ENCODE measurements around the gene FDXR.

The FDXR gene

DNA sequence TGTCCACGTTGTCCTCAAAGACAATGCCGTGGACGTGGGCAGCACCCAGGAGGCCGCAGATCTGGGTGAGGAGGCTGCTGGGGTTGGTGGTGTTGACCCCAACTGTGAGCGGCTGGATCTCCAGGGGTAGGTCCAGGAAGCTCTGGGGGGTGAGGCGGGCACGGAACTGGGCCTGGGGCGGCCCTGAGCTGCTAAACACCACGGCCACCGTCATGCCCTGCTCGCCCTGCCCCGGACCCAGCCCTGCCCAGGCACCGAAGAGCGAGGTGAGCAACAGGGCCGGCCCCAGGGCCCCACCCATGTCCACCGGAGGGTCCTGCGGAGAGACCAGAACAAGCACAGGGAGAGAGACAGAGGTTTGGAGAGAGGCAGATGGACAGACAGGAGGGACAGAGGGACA, 18.0 kb downstream of the FDXR start:
- DNase-seq, result no peak

DNA sequence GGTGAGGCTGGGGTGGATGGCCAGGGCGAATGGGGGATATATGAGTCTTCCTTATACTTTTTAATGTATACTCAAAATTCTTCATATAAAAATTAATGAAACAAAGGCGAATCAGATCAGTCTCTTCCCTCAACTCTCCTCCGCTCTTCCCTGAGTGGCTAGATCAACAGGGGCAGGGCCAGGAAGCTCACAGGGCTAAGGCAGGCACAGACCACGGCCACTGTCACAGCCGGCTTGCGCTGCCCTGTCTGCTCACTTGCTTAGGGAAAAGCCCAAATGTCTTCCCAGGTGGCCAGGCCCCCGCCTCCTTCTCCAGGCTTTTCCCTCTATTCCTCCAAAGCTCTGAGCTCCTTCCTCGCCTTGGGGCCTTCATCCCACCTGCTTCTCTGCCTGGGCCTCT, 19.1 kb downstream of the FDXR start:
- no peak for DNase-seq

DNA sequence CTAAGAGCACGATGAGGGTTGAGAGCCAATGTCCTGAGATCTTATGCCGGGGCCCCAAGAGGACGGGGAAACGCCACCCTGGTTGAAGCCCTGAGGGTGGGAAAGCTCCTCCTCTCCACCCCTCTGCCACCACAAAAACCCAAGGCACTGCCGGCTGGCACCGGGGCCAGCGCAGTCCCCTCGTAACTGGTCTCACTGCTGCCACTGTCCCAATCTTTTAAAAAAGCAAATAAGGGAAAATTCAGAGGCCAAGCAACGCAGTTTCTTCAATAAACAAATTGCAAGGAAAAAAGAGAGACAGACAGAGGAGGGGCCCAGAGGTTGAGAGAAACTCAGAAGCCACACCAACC, 19.8 kb downstream of the FDXR start:
- DNase-seq, result no peak

DNA sequence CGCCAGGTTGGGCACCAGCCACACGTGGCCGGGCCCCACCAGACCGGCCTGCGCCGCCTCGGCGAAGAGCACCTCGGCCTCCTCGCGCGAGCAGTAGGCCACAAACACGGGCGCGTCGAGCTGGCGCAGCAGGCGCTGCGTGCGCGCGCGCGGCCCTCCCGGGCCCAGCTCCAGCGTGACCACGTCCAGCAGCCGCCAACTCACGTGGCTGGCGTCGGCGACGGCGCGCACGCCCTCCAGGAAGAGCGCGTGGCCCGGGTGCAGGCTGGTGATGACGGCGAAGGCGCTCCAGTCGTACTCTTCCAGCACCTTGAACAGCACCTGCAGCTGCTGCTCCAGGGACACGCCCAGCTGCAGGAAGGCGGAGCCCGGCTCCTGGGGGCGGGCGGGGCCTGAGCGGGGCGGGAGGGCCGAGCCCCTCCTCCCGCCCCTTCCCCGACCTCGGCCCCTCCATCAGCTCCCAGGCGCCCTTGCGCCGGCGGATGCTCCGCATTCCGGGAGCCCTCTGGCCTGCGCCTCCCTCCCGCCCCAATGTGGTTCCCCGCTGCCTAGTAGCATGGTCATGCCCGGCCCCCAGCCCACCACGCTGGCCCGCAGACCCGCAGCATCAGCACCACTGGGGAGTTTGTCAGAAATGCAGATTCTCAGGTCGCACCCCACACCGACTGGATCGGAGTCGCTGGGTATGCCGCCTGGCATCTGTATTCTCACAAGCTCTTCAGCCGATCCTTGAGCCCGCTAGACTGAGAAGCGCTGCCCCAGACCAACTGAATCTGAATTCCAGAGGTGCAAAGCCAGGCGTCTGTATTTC, 20.4 kb downstream of the FDXR start:
- DNase-seq, result peak; percentile 81

DNA sequence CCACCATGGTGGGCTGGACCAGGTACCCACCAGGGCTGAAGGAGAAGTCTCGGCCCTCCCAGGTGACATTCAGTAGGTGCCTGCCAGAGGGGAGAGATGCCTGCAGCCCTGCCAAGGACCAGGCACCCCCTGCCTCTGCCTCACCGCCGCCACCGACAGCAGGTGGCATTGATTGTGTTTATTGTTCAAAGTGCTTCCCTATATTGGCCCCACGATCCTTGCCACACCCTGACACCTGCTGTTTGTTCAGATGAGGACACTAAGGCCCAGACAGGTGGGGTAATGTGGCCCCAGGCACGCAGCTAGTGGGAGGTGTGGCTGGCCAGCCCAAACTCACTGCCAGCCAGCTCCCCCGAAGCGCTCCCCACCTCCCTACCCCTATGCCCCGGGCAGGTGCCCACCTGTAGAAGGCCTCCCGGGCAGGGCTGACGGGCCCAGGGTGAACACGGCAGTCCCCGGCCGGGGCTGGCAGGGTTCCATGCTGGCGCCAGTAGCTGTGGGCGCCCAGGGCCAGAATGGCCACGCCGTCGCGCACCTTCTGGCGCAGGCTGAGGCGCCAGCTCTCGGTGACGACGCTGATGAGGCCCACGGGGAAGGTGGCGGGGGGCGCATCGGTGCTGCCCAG, 21.1 kb downstream of the FDXR start:
- no peak for DNase-seq

DNA sequence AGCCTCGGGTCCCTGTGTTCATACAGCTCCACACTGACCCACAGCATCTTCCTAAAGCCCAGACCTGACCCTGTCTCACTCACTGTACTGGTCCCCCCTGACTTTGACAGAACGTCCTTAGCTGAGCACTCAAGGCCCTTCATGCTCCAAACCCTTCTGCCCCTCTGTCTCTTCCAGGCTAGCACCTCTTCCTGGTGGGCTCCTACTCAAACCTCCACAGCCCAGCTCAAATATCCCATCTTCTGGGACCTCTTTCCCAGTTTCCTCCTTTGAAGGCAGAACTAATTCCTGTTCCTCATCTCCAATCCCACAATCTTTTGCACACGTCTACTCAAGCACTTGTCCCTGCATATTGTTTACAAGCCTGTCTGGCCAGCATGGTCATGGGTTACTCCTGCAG, 21.9 kb downstream of the FDXR start:
- no peak for DNase-seq

DNA sequence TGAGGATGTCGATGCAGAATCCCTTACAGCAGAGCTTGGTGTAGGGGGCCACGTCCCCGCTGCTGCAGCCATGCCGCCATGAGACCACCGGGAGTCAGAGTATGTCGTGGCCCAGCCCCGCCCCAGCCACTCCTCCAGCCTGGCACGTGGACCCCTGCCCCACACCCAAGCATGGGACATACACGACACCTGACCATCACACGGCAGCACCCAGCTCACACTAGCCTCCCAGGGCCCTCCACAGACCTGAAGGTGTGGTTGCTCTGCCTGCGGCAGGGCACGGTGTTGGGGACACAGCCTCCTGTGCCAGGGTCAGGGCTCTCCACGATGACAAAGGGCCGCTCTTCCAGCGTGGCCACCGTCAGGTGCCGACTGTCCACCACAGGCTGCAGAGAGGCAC, 22.5 kb downstream of the FDXR start:
- no peak for DNase-seq

DNA sequence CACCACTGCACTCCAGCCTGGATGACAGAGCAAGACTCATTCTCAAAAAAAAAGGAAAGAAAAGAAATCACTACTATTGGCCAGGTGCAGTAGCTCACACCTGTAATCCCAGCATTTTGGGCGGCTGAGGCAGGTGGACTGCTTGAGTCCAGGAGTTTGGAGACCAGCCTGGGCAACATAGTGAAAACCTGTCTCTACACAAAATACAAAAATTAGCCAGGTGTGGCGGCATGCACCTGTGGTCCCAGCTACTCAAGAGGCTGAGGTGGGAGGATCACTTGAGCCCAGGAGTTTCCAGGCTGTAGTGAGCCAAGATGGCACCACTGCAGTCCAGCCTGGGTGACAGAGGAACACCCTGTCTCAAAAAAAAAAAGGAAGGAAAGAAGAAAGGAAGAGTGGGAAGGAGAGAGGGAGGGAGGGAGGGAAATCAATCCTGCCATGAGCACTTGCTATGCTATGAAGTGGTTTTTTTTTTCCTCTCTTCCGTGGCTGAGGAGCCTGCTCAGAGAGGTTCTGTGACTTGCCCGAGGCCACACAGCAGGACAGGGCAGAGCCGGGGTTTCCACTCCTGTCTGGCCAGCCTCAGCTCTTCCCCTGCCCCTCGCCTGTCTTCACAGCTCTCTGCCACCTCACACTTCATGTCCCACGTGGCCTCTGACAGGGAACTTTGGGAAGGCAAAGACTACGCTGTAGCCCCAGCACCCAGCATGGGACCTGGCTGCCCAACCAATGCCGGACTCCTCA, 24.0 kb downstream of the FDXR start:
- no peak for DNase-seq

DNA sequence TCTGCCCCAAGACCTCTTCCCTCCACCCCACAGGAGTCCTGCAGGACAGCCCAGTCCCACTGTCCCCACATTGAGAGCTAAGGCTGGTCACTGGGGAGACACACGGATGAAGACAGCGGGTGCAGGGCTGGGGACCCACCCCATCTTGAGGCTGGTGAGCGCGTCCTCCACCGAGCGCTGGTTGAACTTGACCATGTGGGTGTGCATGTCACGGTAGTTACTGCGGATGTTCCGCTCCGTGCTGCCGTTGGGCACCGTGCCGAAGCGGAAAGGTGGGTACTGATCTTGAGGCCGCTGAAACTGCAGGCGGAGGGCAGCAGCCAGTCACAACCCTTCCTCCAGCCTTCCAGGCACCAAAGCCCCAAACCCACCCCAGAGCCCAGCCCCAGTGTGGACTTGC, 26.2 kb downstream of the FDXR start:
- no peak for DNase-seq

DNA sequence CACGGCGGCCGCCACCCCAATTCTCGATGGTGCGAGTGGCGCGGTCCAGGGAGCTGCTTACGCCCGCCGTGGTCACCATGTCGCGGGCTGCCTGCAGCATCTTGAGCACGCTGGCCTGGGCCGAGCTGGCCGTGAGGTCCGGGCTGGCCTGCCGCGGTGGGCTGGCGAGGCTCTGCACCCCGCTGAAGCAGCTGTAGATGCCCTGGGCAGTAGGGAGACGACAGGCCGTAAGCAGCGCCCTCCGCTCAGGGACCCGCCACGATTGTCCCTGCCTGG, 29.5 kb downstream of the FDXR start:
- no peak for DNase-seq

DNA sequence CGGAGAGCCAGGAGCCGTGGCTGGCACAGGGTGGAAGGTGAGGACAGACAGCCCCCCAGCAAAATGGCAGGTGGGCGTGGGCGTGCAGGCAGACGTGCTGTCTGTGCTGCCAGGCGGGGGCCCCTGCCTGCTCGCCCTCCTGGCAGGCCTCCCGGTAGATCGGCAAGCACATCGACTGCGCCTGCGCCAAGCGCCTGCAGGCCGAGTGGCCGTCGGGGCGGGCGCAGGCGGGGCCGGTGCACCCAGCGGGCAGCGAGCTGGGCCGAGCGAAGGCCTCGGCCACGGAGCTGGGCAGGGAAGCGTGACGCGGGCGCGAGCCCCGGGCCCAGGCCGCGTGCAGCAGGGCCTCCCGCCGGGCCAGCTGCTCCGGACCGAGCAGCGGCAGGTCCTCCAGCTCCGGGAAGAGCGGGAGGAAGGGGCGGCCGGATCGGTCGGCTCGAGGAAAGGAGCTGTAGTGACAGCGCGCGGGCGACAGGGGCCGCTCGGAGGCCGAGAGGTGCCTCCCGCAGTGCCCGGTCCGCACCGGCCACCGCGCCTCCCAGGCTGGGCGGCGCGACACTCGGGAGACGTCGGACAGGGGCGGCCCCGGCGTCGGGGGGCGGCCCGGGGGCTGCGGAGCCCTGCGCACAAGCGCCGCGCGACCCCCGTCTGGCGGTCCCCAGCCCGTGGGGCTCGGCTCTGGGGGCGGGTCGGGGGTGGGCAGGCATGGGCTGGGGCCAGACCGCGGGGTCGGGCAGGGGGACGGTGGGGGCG, 30.0 kb downstream of the FDXR start:
- peak; percentile 31 for DNase-seq

DNA sequence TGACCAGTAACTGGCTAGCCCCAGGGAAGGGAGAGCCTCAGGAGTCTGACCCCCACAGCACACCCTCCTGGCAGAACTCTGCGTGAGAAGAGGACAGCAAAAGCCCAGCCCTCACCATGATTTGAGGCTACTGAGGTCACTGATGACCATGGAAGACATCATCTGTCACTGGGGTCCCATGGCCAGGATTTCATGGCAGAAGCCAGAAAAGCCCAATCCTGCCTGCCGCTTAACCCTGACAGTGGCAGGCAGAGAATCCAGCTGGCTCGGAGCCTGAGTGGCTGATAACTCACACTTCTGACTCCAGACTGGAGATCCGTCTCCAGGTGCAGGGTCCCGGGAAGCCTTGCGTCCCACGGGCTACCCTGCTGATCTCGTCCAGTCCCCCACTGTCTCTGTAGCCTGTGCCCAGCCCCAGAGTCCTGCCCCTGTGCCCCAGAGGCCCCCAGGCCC, 30.6 kb downstream of the FDXR start:
- no peak for DNase-seq

DNA sequence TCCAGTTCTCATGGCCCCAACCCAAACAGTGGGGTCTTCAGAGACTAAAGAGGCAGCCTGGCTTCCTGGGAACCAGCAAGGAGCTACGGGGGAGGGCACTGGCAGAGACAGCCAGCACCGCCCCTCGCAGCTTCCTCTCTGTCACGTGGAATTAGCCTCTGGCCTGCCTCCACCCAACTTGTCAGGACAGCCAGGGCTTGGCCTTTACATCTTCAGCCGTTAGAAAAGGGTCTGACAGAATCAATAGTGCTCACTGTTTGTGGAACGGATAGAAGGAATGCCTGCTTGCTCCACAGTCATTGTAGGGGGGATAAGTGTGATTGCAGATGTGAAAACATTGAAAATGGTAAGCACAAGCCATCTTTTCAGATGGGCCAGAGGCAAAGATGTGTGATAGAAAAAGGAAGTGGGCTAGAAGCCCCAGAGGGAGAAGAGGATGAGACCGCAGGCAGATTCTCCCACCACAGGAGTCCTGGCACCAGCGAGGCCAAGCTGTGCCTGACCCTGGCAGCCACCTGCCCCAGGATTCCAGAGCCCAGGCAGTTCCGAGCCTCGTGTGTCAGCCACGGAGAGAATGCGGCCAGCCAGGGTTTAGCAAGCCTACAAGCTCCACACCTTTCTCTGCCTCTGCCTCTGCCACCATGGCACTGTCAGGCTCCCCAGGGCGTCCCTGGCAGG, 31.7 kb downstream of the FDXR start:
- DNase-seq, result no peak

DNA sequence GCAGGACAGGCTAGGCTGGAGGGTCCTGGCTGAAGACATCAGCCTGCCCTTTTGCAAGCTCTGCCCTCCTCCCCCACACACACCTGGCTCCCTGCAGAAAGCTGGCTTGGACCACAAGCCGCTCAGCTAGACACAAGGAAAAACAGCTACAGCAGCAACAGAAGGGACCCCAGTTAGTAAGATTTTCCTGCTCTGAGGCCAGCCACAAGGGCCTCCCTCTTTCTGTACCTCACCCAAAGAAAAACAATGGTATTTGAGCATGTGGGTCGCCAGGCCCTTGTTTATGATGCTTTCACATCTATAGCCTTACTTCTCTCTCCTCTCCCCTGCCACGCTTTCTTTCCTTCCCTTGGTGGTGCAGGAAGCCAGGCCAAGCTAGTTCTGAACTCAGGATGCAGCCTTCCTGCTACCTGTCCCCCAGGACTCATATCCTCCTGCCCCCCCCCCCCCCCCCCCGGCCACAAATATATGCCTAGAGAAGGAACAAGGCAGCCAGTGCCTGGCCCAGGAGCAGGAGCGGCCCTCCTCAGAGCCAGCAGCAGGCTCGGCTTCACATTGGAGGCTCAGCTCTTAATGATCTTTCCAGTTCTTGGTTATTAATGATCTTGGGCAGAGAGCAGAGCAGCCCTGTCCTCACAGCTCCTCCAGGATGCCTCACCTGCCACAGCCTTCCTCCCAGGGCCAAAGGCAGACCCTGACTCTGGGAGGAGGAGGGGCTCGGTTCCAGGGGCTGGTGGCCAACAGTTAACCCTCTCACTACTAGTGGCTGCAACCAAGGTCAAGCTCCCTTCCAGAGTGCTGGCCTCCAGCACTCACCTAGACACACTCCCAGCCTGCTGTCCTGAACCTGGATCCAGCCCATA, 32.6 kb downstream of the FDXR start:
- no peak for DNase-seq

DNA sequence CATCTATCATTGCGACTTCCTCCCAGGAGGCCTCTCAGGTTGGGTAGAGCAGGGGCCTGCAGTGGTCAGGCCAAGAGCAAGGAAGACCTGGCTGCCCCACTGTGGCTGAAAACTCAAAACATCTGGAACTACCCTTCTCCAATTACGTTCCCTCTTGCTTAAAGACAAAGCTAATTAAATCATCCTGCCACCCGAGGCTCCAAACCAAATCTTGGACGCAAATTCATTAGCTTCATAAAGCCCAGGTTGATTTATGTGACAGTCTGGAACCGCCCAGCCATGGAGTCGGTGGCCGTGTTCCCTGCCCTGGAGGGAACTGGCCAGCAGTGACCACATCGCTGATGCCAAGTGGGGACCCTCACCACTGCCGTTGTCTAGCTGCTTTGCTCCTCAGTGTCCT, 34.5 kb downstream of the FDXR start:
- DNase-seq, result no peak

DNA sequence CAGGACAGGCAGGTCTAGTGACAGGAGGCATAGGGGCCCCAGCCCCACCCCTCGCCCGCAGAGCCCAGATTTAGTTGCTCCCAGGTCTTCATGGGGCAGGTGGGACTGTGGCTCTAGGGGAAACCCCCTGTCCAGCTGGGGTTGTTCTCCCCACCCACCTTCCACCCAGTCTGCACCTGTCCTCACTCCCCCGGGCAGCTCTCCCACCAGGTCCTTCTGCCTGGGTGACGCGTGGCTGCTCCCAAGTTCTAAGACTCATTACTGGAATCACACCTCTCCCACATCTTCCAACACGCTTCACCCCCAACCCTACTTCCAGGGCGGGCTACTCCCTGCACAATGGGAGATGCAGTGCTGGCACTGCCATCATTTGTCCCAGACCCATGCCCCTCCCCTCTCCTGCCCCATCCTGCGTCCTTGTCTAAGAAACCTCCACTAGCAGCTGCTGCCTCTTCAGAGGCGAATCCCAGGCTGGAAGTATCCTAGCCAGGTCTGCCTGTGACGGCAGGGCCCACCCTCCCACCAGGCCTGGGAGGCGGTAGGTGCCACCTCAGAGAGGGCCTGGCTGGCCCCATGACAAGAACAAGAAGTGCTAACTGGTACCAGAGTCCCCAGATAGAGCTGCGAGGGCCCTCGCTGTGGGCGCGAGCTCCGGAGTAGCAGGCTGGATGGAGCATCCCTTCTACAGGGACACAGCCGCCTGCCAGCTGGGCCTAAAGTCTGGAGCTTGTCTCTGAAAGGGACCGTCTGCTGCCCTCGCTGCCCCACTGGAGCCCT, 35.9 kb downstream of the FDXR start:
- DNase-seq, result no peak

DNA sequence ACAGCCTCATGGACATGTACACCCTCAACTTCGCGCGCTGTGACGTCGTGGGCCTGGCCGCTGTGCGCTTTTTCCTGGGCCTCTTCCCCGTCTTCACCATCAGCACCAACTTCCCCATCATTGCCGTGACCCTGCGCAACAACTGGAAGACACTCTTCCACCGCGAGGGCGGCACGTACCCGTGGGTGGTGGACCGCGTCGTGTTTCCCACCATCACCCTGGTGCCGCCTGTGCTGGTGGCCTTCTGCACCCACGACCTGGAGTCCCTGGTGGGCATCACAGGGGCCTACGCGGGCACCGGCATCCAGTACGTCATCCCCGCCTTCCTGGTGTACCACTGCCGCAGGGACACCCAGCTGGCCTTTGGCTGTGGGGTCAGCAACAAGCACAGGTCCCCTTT, 36.6 kb downstream of the FDXR start:
- no peak for DNase-seq

DNA sequence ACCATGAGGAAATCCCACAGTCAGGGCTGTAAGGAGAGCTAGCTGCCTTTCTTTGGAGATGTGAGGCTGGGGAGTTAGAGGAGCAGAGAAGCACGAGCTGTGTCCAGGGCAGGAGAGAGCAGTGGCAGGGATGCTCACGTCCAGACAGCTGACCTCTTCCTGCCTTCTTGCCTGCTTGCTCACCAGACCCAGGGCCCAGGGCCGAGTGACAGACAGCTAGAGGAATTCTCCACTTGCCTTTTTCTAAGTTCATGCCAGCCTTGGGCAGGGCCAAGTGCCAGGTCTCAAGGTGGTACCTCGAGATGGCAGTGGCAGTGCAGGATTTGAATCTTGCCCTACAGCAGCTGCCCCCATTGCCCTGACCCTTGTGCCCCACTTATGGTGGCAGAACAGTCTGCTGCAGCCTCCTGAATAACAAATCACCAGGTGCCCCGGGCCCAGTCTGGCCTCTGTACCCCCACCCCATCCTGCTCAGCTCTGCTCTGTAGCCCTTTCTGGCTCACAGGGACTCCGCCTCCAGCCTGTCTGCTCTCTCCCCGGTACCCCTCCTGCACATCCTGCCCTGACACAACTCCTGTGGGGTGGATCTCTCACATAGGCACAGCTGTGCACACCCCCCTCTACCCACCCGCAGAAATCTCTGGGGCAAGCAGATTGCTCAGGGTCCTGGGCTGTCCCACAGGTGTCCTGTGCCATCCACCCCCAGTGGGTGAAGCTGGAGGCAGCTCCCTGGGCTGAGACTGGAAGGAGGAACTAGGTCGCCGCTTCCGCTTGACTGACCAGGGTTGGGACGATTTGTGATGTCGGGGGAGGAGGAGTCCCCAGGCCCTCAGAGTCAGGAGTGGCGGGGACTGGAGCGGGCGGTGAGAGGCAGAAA, 39.1 kb downstream of the FDXR start:
- no peak for DNase-seq

DNA sequence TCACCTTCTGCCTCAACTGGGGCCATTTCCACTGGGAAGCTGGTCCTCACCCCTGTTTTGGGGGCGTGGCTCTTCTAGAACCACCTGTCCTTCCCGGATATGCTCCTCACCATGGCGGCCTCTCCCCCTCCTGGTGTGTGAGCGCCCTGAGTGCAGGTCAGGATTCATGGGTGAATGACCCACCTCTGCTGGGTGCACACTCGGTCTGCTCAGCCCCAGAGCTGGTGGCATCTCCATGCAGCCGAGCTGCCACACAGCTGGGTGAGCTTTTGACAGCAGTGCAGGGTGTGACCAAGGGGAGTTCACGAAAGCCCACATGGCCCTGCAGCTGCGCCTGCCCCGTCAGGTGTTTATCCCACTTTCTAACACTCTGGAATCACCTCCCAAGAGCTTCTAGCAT, 40.4 kb downstream of the FDXR start:
- DNase-seq, result no peak
